NB4 (cell line): ENCODE measurements around the gene LCMT2.

Source experiments
- CTCF ChIP-seq: IDR thresholded peaks from one replicate; pipeline ENCODE4 v1.5.1; 2012; ENCODE audit warnings: low read depth, low read length
- MAX ChIP-seq: IDR thresholded peaks from 2 replicates; pipeline ENCODE4 v1.6.1; 2011; ENCODE audit warnings: low read depth, low read length
- MYC ChIP-seq: IDR thresholded peaks from 2 replicates; pipeline ENCODE4 v1.6.1; 2011; ENCODE audit warnings: low read depth, low read length
- POLR2A ChIP-seq: IDR thresholded peaks from 2 replicates; pipeline ENCODE4 v1.6.1; 2011; ENCODE audit warnings: mild to moderate bottlenecking; ENCODE audit not compliant: insufficient read length; ENCODE audit errors: extremely low read depth

- TF ChIP-seq CTCF, result no peak
- no peak for TF ChIP-seq POLR2A
- no peak for TF ChIP-seq MYC
- TF ChIP-seq MAX, result no peak
Observed at GRCh38 chr15:43316971-43317346, 13.4 kb downstream of the LCMT2 start.
